ENCODE data around the gene GALNT14. TPM values are rescaled to one million over a fixed set of nuclear protein-coding genes. Genes with fewer than 3 reads are reported as not detected.

The GALNT14 gene
- total RNA-seq, 1 donor from 2014 or later = 54.6 TPM

- H3K4me3 ChIP-seq (ENCODE audit: low read depth, low read length) = no peak overlapping the region
- DNase-seq (ENCODE audit: low read depth) = no peak
- H3K36me3 ChIP-seq (ENCODE audit: control insufficient read depth, insufficient read depth, low read length) = no peaks in the 10 kb centered on the region
- no peaks in the 10 kb centered on the region for H3K27me3 ChIP-seq (ENCODE audit: control insufficient read depth, insufficient read depth, low read length)
- no peak for TF ChIP-seq CTCF (IDR thresholded peaks at IDR 0.05; ENCODE audit: insufficient read depth, low read length, poor library complexity, severe bottlenecking)
Observed at GRCh38 chr2:31038385-31038784, 99.9 kb downstream of the GALNT14 start.

GRCh38 chr2:31037058-31037457 is 101.2 kb downstream of the GALNT14 start:
- no peak for TF ChIP-seq CTCF (IDR thresholded peaks at IDR 0.05; ENCODE audit: insufficient read depth, low read length, poor library complexity, severe bottlenecking)

DNA sequence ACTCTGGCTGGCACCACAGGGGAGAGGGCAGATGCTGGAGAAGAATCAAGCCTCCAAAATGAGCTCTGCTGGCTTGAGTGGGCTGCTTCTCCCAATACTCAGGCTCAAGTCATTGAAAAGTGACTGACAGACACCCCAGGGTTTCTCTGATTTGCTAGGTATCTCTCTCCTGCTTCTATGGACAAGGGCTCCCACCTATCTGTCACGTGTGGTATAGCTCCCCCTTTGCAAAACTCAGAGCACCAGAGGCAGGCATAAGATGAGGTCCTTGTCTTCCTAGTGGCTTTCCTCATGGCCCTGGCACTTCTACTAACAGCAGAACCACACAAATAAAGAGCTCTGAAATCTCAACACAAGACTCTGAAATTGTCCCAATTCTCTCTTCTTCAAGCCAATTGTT is 105.2 kb downstream of the GALNT14 start:
- Histone ChIP-seq H3K4me3 (ENCODE audit: low read depth, low read length) (no peak overlapping the region), H3K36me3 (ENCODE audit: control insufficient read depth, insufficient read depth, low read length) (no peaks in the 10 kb centered on the region), H3K27me3 (ENCODE audit: control insufficient read depth, insufficient read depth, low read length) (no peaks in the 10 kb centered on the region)
- no peak for DNase-seq (ENCODE audit: low read depth)
- no peak for TF ChIP-seq CTCF (IDR thresholded peaks at IDR 0.05; ENCODE audit: insufficient read depth, low read length, poor library complexity, severe bottlenecking)

More at GRCh38 chr2:31037058-31037457, 101.2 kb downstream of the GALNT14 start:
- Histone ChIP-seq H3K27me3 (ENCODE audit: control insufficient read depth, insufficient read depth, low read length) (no peaks in the 10 kb centered on the region), H3K36me3 (ENCODE audit: control insufficient read depth, insufficient read depth, low read length) (no peaks in the 10 kb centered on the region), H3K4me3 (ENCODE audit: low read depth, low read length) (no peak overlapping the region)
- no peak for DNase-seq (ENCODE audit: low read depth)

GRCh38 chr2:31032475-31032874 is 105.8 kb downstream of the GALNT14 start:
- H3K4me3 ChIP-seq (ENCODE audit: low read depth, low read length) = no peak overlapping the region
- no peak for TF ChIP-seq CTCF (IDR thresholded peaks at IDR 0.05; ENCODE audit: insufficient read depth, low read length, poor library complexity, severe bottlenecking)

GRCh38 chr2:31031132-31031706 is 107.0 kb downstream of the GALNT14 start:
- H3K4me3 ChIP-seq (ENCODE audit: low read depth, low read length) = no peak overlapping the region
- TF ChIP-seq CTCF (IDR thresholded peaks at IDR 0.05; ENCODE audit: insufficient read depth, low read length, poor library complexity, severe bottlenecking) = no peak
- DNase-seq (ENCODE audit: low read depth) = no peak
- no peaks in the 10 kb centered on the region for H3K36me3 ChIP-seq (ENCODE audit: control insufficient read depth, insufficient read depth, low read length)
- no peaks in the 10 kb centered on the region for H3K27me3 ChIP-seq (ENCODE audit: control insufficient read depth, insufficient read depth, low read length)

More at GRCh38 chr2:31032475-31032874, 105.8 kb downstream of the GALNT14 start:
- no peak for DNase-seq (ENCODE audit: low read depth)
- Histone ChIP-seq H3K27me3 (ENCODE audit: control insufficient read depth, insufficient read depth, low read length) (no peaks in the 10 kb centered on the region), H3K36me3 (ENCODE audit: control insufficient read depth, insufficient read depth, low read length) (no peaks in the 10 kb centered on the region)

- no peak for TF ChIP-seq CTCF (IDR thresholded peaks at IDR 0.05; ENCODE audit: insufficient read depth, low read length, poor library complexity, severe bottlenecking)
- Histone ChIP-seq H3K36me3 (ENCODE audit: control insufficient read depth, insufficient read depth, low read length) (no peaks in the 10 kb centered on the region), H3K4me3 (ENCODE audit: low read depth, low read length) (no peak overlapping the region), H3K27me3 (ENCODE audit: control insufficient read depth, insufficient read depth, low read length) (no peaks in the 10 kb centered on the region)
- DNase-seq (ENCODE audit: low read depth) = no peak
Observed at GRCh38 chr2:31028417-31028816, 109.8 kb downstream of the GALNT14 start.

Measured in kidney epithelial cell (primary cell).